GM21576 (cell line): Measurements from ENCODE around the gene NLRP13.

Experiments
- ATAC-seq: cut with Tn5 transposase; IDR thresholded peaks from one replicate; pipeline ENCODE4 v1.9.1; 2021; ENCODE audit warnings: mild to moderate bottlenecking, moderate library complexity; ENCODE audit not compliant: unreplicated experiment

The NLRP13 gene

DNA sequence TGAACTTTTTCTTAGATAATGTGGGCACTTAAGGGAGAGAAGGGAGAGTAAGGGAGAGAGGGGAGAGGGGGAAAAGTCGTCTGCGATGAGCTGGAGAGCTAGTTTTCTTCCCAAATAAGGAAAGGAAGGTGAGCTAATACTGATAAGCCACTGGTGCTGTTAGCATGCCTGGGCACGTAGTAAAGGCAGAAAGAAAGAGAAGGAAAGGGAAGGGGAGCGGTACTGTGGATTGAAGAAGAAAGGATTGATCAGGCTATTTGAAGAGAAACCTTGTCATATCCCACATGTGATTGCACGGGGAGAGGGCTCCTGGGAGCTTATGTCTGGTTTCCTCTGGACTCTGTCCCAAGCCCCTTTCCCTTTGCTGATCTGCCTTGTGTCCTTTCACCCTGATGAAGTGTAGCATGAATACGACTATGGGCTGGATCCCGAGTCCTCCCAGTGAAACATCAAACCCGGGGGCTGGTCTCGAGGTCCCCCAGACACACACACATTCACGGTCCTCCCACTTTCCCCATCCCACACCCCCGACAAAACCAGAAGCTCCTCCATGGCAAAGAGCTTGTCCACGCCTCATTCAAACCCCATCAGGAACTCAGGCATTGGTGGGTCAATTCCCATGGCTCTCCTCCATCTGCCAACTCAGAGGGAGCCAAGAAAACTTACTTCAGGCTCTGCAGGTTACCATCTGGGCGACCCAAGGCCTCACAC, 30.6 kb downstream of the NLRP13 start:
- no peak for ATAC-seq

DNA sequence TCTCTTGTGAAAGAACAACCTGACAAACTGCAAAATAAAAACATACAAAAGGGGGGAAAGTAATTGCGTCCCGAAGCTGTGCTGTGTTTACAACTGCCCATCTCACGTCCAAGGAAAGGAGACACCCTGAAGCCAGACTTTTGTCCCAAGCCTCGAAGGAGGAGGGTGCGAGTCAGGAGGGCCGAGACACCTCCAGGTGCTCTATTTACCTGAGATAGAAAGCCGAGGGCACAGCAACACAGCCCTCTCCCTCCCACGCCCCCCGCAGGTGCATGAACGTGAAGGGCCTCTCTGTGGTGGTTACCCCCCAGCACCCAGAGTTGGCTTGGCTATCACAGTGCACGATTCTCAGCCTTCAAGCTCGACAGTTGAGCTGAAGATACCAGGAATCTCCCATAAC, 33.2 kb downstream of the NLRP13 start:
- no peak for ATAC-seq

DNA sequence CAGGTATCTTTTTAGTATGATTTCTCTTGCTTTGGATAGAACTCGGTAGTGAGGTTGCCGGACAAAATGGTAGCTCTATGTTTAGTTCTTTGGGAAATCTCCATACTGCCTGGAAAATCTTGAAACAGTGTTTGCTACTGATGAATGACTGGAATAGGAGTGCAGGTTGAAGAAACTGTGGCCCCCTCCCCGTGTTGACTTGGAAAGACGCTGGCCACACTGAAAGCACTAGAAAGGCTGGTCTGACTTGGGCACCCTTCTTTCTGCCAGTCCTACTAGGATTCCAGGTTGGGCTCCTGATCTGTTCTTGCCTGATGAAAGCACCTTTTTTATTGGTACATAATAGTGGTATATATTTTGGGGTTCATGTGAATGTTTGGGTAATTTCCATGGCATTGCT, 49.5 kb downstream of the NLRP13 start:
- ATAC-seq, result no peak

DNA sequence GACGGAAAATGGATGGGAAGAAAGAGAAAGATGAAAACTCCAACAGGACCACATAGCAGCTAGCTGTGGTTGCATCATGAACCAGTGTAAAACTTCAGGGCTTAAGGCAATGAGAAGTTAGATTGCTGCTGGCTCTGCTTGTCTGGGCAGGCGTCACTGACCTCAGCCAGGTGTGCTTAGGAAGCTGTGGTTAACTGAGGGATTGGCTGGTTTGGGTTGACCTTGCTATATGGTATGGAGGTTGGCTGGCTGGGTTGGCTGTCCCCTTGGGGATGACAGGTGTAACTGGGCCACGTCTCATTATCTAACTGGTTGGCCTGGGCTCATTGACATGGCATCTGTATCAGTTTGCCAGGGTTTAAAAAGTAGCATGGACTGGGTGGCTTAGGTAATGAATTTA, 54.9 kb downstream of the NLRP13 start:
- ATAC-seq, result no peak

DNA sequence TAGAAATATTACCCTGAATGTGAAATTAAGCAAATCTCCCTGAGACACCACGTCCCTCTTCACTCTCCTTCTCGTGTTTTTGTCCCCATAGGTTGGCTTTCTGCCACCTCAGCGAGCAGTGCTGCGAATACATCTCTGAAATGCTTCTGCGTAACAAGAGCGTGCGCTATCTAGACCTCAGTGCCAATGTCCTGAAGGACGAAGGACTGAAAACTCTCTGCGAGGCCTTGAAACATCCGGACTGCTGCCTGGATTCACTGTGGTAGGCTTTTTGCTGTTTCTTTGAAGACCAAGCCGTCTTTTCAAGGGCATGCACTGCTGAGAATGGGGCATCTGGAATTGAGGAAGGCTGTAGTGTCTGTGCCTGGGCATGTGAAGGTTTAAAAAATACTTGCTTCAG, 61.4 kb downstream of the NLRP13 start:
- ATAC-seq, result no peak

DNA sequence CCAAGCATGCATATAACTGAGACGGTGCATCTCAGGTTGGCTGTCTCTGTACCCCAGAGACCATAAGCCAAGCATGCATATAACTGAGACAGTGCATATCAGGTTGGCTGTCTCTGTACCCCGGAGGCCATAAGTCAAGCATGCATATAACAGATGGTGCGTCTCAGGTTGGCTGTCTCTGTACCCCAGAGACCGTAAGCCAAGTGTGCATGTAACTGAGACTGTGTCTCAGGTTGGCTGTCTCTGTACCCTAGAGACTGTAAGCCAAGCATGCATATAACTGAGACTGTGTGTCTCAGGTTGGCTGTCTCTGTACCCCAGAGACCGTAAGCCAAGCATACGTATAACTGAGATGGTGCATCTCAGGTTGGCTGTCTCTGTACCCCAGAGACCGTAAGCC, 65.0 kb downstream of the NLRP13 start:
- ATAC-seq, result no peak

DNA sequence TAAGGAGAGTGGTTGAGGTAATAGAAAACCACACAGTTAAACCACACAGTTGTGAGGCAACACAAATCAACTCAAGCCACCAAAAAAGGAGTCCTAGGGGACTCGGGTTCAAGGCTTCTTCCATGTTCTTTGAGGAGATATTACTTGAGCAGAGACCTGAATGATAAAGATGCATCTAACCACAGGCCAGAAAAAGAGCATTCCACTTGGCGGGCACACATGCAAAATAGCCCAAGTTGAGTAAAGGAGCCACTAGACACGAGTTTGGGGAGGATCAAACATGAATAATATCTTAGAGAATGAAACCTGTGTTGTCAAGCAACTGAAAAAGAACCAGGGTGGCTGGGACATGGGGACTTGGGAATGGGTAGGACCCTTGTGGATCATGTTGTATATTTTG, 65.6 kb downstream of the NLRP13 start:
- ATAC-seq, result no peak

DNA sequence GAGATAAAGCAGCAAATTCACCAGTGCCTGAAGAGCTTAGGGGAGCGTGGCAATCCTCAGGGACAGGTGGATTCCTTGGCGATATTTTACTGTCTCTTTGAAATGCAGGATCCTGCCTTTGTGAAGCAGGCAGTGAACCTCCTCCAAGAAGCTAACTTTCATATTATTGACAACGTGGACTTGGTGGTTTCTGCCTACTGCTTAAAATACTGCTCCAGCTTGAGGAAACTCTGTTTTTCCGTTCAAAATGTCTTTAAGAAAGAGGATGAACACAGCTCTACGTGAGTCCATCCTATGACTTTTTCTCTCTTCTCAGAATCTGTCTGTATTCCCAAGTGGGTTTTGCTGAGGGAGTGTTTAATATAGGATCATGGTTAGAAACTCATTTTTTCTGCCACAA, 73.2 kb downstream of the NLRP13 start:
- ATAC-seq, result no peak

DNA sequence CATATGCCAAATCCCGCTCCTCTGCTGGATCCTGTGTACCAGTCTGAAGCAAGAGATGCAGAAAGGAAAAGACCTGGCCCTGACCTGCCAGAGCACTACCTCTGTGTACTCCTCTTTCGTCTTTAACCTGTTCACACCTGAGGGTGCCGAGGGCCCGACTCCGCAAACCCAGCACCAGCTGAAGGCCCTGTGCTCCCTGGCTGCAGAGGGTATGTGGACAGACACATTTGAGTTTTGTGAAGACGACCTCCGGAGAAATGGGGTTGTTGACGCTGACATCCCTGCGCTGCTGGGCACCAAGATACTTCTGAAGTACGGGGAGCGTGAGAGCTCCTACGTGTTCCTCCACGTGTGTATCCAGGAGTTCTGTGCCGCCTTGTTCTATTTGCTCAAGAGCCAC, 73.7 kb downstream of the NLRP13 start:
- ATAC-seq, result no peak

DNA sequence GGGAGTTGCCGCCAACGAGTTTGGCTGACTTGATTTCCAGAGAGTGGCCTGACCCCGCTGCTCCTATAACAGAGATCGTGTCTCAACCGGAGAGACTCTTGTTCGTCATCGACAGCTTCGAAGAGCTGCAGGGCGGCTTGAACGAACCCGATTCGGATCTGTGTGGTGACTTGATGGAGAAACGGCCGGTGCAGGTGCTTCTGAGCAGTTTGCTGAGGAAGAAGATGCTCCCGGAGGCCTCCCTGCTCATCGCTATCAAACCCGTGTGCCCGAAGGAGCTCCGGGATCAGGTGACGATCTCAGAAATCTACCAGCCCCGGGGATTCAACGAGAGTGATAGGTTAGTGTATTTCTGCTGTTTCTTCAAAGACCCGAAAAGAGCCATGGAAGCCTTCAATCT, 74.2 kb downstream of the NLRP13 start:
- no peak for ATAC-seq

DNA sequence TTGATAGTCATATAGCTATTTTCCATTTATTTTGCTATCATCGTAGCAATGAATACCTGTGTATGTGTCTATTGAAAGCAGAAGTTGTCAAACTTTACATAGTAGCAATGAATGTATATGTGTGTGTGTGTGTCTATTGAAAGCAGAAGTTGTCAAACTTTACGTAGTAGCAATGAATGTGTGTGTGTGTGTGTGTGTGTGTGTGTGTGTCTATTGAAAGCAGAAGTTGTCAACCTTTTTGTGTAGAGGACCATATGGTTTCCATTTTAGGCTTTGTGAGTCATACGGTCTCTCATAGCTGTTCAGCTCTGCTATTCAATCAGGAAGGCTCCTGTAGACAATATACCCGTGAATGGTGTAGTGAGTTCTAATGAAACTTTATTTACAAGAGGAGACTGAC, 75.0 kb downstream of the NLRP13 start:
- no peak for ATAC-seq

DNA sequence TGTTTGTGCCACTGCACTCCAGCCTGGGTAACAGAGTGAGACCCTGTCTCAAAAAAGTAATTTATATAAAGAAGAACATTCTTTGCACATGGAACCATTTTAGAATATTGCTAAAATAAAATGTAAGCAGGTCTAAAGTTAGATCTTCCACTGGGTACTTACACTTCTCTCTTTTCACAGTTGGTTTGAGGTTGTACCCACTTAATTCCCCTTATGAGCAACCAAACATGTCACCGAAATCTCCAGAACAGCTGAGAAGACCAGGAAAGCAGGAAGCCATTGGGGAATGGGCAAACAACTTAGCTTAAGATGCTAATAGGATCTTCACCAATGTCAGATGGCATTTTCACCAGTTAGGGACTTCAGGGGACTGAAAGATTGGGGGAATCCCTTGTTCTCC, 77.0 kb downstream of the NLRP13 start:
- ATAC-seq, result no peak
